Nephron progenitor cell (in vitro differentiated cells): Measurements from ENCODE around the gene HPN.

Source experiments
- DNase-seq: peaks from one replicate; pipeline ENCODE4 v3.0.0; 2021
- H3K27ac Mint-ChIP-seq: 2 replicates; pipeline ENCODE4 v1.8.0; 2021; ENCODE audit warnings: mild to moderate bottlenecking, moderate library complexity, mixed read lengths
- H3K27me3 Mint-ChIP-seq: 2 replicates; pipeline ENCODE4 v1.8.0; 2021; ENCODE audit warnings: mild to moderate bottlenecking, low read depth, mixed read lengths; ENCODE audit not compliant: poor library complexity
- H3K36me3 Mint-ChIP-seq: 2 replicates; pipeline ENCODE4 v1.8.0; 2021; ENCODE audit warnings: low read depth, mixed read lengths
- H3K4me1 Mint-ChIP-seq: 2 replicates; pipeline ENCODE4 v1.8.0; 2021; ENCODE audit warnings: mixed read lengths
- H3K4me3 Mint-ChIP-seq: 2 replicates; pipeline ENCODE4 v1.8.0; 2021; ENCODE audit warnings: mild to moderate bottlenecking, moderate library complexity, mixed read lengths
- H3K9me3 Mint-ChIP-seq: 2 replicates; pipeline ENCODE4 v1.8.0; 2021; ENCODE audit warnings: mild to moderate bottlenecking, moderate library complexity, mixed read lengths
- CTCF ChIP-seq: fragments of 200-600 bp; sonication (generic); IDR thresholded peaks from 2 replicates; pipeline ENCODE4 v1.5.0; 2021; ENCODE audit warnings: antibody characterized with exemption

Gene HPN

GRCh38 chr19:35109395-35110112 is 68.0 kb downstream of the HPN start:
- TF ChIP-seq CTCF, result no peak
- DNase-seq, result peak; percentile 25

GRCh38 chr19:35110974-35111373 is 69.5 kb downstream of the HPN start:
- H3K4me1 Mint-ChIP-seq, result peaks cover 50% of the 10 kb centered on the region
- no peak overlapping the region for H3K27ac Mint-ChIP-seq

More at GRCh38 chr19:35109395-35110112, 68.0 kb downstream of the HPN start:
- Mint-ChIP-seq H3K4me1 (peaks cover 36% of the 10 kb centered on the region), H3K36me3 (no peaks in the 10 kb centered on the region), H3K9me3 (peaks cover 9% of the 10 kb centered on the region), H3K27ac (peak overlapping the region; percentile 94), H3K27me3 (no peaks in the 10 kb centered on the region), H3K4me3 (peak overlapping the region; percentile 32)

GRCh38 chr19:35112995-35113688 is 71.6 kb downstream of the HPN start:
- Mint-ChIP-seq H3K27ac (no peak overlapping the region), H3K4me3 (no peak overlapping the region), H3K4me1 (peaks cover 64% of the 10 kb centered on the region), H3K36me3 (no peaks in the 10 kb centered on the region), H3K9me3 (no peaks in the 10 kb centered on the region), H3K27me3 (peaks cover 7% of the 10 kb centered on the region)
- no peak for TF ChIP-seq CTCF
- no peak for DNase-seq

More at GRCh38 chr19:35110974-35111373, 69.5 kb downstream of the HPN start:
- no peaks in the 10 kb centered on the region for H3K36me3 Mint-ChIP-seq
- H3K27me3 Mint-ChIP-seq, result peaks cover under 1% of the 10 kb centered on the region
- H3K9me3 Mint-ChIP-seq, result peaks cover 9% of the 10 kb centered on the region
- TF ChIP-seq CTCF, result no peak
- no peak for DNase-seq
- no peak overlapping the region for H3K4me3 Mint-ChIP-seq

GRCh38 chr19:35114353-35115176 is 73.0 kb downstream of the HPN start:
- peaks cover 55% of the 10 kb centered on the region for H3K4me1 Mint-ChIP-seq
- peak; percentile 94 for DNase-seq
- H3K36me3 Mint-ChIP-seq, result no peaks in the 10 kb centered on the region
- no peak overlapping the region for H3K27ac Mint-ChIP-seq
- peaks cover 7% of the 10 kb centered on the region for H3K27me3 Mint-ChIP-seq
- peak overlapping the region; percentile 71 for H3K4me3 Mint-ChIP-seq
- no peaks in the 10 kb centered on the region for H3K9me3 Mint-ChIP-seq
- peak; percentile 96 for TF ChIP-seq CTCF

GRCh38 chr19:35115177-35115951 is 73.8 kb downstream of the HPN start, which contains the start of gene FXYD3:
FXYD3 (plus strand) TSS chr19:35115823; CDS start chr19:35119377, 3,554 bp downstream.
- Mint-ChIP-seq H3K4me3 (peak within 1 kb of the TSS; percentile 71), H3K27ac (peak within 1 kb of the TSS; percentile 27)

More at GRCh38 chr19:35115177-35115951, 73.8 kb downstream of the HPN start, which contains the start of gene FXYD3:
- Mint-ChIP-seq H3K9me3 (no peaks in the 10 kb centered on the region), H3K36me3 (no peaks in the 10 kb centered on the region), H3K27me3 (peaks cover 7% of the 10 kb centered on the region), H3K4me1 (peaks cover 50% of the 10 kb centered on the region)
- peak; percentile 35 for DNase-seq
- TF ChIP-seq CTCF, result no peak
